Muscle layer of colon (tissue), 2 donors: ENCODE data around the gene SEMA5A.

Experiments used
- H3K27ac ChIP-seq: one replicate; pipeline ENCODE4 v1.7.0; 2013; ENCODE audit warnings: low read depth, mild to moderate bottlenecking, low read length, moderate library complexity
- H3K27me3 ChIP-seq, 2 donors: one replicate each; pipeline ENCODE4 v1.7.0; 2013; ENCODE audit warnings: low read length in 2 of 2, mild to moderate bottlenecking in 2 of 2; ENCODE audit not compliant: insufficient read depth in 2 of 2, control insufficient read depth in 1 of 2
- H3K36me3 ChIP-seq: one replicate; pipeline ENCODE4 v1.7.0; 2013; ENCODE audit warnings: mild to moderate bottlenecking, low read length; ENCODE audit not compliant: insufficient read depth
- H3K4me1 ChIP-seq: one replicate; pipeline ENCODE4 v1.7.0; 2013; ENCODE audit warnings: mild to moderate bottlenecking, low read length; ENCODE audit not compliant: insufficient read depth
- H3K4me3 ChIP-seq, 2 donors: one replicate each; pipeline ENCODE4 v1.7.0; 2013; ENCODE audit warnings: low read length in 2 of 2, low read depth in 1 of 2, mild to moderate bottlenecking in 1 of 2, moderate library complexity in 1 of 2
- H3K9ac ChIP-seq: one replicate; pipeline ENCODE4 v1.7.0; 2013; ENCODE audit warnings: low read length
- H3K9me3 ChIP-seq: one replicate; pipeline ENCODE4 v1.7.0; 2013; ENCODE audit warnings: mild to moderate bottlenecking, low read length
- donor health status: abdominal sarcoma.
- donor health status: Adenocarcinoma of cecum.

Gene SEMA5A

GRCh38 chr5:9057406-9058000, 488.4 kb downstream of the SEMA5A start:
- no peaks in the 10 kb centered on the region for H3K9me3 ChIP-seq
- H3K9ac ChIP-seq: no peak overlapping the region
- no peak overlapping the region for H3K27ac ChIP-seq
- H3K4me1 ChIP-seq: no peaks in the 10 kb centered on the region
- H3K36me3 ChIP-seq: no peaks in the 10 kb centered on the region
- H3K27me3 ChIP-seq: no peaks in the 10 kb centered on the region
- H3K4me3 ChIP-seq: no peak overlapping the region

- Histone ChIP-seq H3K9ac (no peak overlapping the region), H3K4me3 (no peak overlapping the region), H3K9me3 (no peaks in the 10 kb centered on the region), H3K4me1 (no peaks in the 10 kb centered on the region), H3K27me3 (no peaks in the 10 kb centered on the region), H3K36me3 (no peaks in the 10 kb centered on the region), H3K27ac (no peak overlapping the region)
These were observed 489.8 kb downstream of the SEMA5A start for GRCh38 chr5:9056046-9056445.

DNA sequence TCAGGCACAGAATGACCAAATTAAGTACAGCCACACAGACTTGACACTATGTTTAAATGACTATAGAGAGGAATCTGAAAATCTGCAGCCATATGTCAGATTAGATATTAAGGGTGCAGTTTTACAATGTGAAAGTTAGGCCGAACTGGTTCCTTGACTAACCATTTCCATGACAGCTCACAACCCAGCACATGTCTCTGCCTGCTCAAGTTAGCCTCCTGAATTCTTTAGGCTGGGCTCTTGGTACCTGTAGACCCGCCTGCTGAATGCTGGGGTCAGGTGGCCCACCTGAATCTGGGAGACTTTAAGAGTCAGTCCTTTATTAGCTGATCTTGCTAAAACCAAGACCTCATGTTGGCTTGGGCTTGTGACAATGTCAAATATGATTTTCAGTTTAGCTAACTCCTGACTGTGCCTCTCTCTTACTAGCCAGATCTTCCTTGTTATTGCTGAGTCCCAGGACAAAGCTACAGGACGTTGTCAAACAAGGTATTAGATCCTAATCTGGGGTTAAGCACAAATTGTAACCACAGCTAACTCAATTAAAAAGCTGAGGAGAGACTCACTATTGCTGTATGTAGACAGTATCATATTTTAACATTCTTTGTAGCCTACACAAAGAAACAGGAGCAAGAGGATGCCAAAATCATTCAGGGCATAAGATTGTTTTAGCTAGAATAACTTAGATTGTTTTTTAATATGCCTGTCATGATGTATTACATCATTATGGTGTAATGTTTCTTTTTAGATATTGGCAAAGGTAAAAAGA, 490.9 kb downstream of the SEMA5A start:
- Histone ChIP-seq H3K4me1 (no peaks in the 10 kb centered on the region), H3K27me3 (no peaks in the 10 kb centered on the region), H3K9ac (no peak overlapping the region), H3K9me3 (no peaks in the 10 kb centered on the region), H3K4me3 (no peak overlapping the region), H3K27ac (no peak overlapping the region), H3K36me3 (no peaks in the 10 kb centered on the region)

- Histone ChIP-seq H3K9me3 (no peaks in the 10 kb centered on the region), H3K27me3 (no peaks in the 10 kb centered on the region), H3K4me3 (no peak overlapping the region), H3K9ac (no peak overlapping the region), H3K4me1 (no peaks in the 10 kb centered on the region), H3K36me3 (no peaks in the 10 kb centered on the region), H3K27ac (no peak overlapping the region)
These were observed 491.6 kb downstream of the SEMA5A start for GRCh38 chr5:9054322-9054721.

DNA sequence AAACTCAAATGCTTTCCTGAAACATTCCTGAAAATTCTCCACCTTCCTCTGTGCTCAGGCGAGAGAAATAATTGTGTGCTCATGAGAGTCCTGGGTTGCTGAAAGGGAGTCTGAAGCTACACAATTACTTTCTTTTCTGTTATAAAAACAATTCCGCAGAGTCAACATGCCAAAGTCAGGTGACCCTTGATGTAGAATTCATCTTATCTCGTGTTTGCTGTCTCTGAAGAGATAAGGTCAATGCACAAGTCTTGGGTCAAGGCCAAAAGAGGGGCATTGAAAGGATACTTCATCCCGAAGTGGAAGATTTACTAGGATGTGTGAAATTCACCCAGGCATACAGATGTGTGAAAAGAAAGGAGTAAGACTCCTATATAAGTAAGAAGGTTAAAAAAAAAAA, 493.5 kb downstream of the SEMA5A start:
- Histone ChIP-seq H3K9me3 (no peaks in the 10 kb centered on the region), H3K36me3 (no peaks in the 10 kb centered on the region), H3K27ac (no peak overlapping the region), H3K4me3 (no peak overlapping the region), H3K27me3 (no peaks in the 10 kb centered on the region), H3K9ac (no peak overlapping the region), H3K4me1 (peaks cover 3% of the 10 kb centered on the region)

DNA sequence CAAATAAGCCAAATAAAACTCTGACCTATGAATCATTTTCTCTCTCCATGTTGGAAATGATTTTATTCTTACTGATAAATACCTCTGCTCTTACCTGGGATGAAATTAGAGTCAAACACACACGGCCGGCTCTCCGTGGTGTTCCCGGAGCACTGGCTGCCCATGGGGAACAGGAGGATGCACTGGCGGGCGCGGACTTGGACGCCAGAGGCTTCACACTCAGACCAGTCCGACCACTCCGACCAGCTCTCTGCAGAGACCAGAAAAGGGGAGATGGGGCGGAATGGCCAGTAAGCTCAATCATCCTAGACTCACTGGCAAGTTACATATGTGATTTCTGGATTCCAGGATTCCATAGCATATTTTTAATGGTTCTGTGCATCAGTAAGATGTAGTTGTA, 494.1 kb downstream of the SEMA5A start:
- Histone ChIP-seq H3K27me3 (no peaks in the 10 kb centered on the region), H3K27ac (no peak overlapping the region), H3K4me1 (peaks cover 6% of the 10 kb centered on the region), H3K4me3 (no peak overlapping the region), H3K36me3 (no peaks in the 10 kb centered on the region), H3K9ac (no peak overlapping the region), H3K9me3 (no peaks in the 10 kb centered on the region)

GRCh38 chr5:9047932-9048331, 497.9 kb downstream of the SEMA5A start:
- Histone ChIP-seq H3K27ac (no peak overlapping the region), H3K27me3 (no peaks in the 10 kb centered on the region), H3K9me3 (no peaks in the 10 kb centered on the region), H3K36me3 (no peaks in the 10 kb centered on the region), H3K4me1 (peaks cover 8% of the 10 kb centered on the region), H3K9ac (no peak overlapping the region), H3K4me3 (no peak overlapping the region)

- H3K9me3 ChIP-seq: no peaks in the 10 kb centered on the region
- no peak overlapping the region for H3K27ac ChIP-seq
- H3K27me3 ChIP-seq: no peaks in the 10 kb centered on the region
- no peak overlapping the region for H3K9ac ChIP-seq
- no peaks in the 10 kb centered on the region for H3K36me3 ChIP-seq
- H3K4me1 ChIP-seq: peaks cover 8% of the 10 kb centered on the region
- no peak overlapping the region for H3K4me3 ChIP-seq
These were observed 499.0 kb downstream of the SEMA5A start for GRCh38 chr5:9046756-9047481.

GRCh38 chr5:9045946-9046345, 499.9 kb downstream of the SEMA5A start:
- Histone ChIP-seq H3K9me3 (no peaks in the 10 kb centered on the region), H3K27me3 (no peaks in the 10 kb centered on the region), H3K36me3 (no peaks in the 10 kb centered on the region), H3K4me1 (peaks cover 8% of the 10 kb centered on the region), H3K27ac (no peak overlapping the region), H3K9ac (no peak overlapping the region), H3K4me3 (no peak overlapping the region)

- H3K36me3 ChIP-seq: no peaks in the 10 kb centered on the region
- no peaks in the 10 kb centered on the region for H3K9me3 ChIP-seq
- H3K4me1 ChIP-seq: peaks cover 3% of the 10 kb centered on the region
- no peaks in the 10 kb centered on the region for H3K27me3 ChIP-seq
- H3K4me3 ChIP-seq: no peak overlapping the region
- no peak overlapping the region for H3K27ac ChIP-seq
- H3K9ac ChIP-seq: no peak overlapping the region
These were observed 503.6 kb downstream of the SEMA5A start for GRCh38 chr5:9042241-9042640.

- H3K4me1 ChIP-seq: no peaks in the 10 kb centered on the region
- no peak overlapping the region for H3K9ac ChIP-seq
- no peaks in the 10 kb centered on the region for H3K9me3 ChIP-seq
- H3K27ac ChIP-seq: no peak overlapping the region
- no peak overlapping the region for H3K4me3 ChIP-seq
- H3K36me3 ChIP-seq: no peaks in the 10 kb centered on the region
- no peaks in the 10 kb centered on the region for H3K27me3 ChIP-seq
These were observed 505.4 kb downstream of the SEMA5A start for GRCh38 chr5:9040475-9040874.
